Fibroblast of peridontal ligament (primary cell): Measurements from ENCODE around the gene SAMD13.

ENCODE experiments used
- DNase-seq: peaks from one replicate; pipeline ENCODE4 v3.0.0-alpha.2; 2010; ENCODE audit errors: extremely low read depth

The SAMD13 gene

DNA sequence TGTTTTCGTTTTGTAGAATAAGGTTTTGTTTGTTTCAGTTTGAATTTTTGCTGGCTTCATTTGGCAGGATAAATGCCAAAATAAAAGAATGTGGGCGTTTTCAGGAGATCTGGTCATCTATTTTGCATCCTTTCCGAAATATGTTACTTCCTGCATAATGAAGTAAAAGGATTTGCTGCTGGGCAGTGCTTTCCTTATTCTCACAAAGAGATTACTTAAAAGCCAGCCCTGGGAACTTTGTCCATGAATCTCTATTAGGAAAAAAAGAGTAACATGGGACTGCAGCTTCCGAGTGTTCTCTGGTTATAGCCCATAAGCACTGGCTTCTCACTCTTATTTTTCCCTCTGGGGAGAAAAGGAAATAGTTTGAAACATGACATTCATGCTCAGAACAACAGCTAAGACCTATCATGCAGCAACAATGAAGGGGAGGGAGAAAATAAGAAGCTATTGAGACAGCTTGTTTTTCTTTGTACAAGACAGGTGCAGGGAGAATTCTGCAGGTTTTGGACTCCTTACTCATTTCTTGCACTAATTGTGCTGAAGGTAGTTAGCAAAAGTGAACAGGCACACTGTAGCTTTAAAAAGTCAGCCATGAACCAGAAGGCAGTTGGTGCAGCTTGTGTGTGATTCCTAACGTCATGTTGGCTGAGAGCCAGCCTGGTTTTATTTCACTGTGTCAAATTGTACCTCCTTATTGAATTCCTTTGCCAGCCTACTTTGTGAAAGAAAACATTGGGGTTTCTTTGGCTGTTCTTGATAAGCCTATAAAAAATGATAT lies at the start of gene SAMD13:
Gene SAMD13, plus strand, starts transcription at position 705 of the 781 bp plus-strand sequence. CDS start 1,527 bp downstream, outside the sequence.
- DNase-seq: peak; percentile 71

DNA sequence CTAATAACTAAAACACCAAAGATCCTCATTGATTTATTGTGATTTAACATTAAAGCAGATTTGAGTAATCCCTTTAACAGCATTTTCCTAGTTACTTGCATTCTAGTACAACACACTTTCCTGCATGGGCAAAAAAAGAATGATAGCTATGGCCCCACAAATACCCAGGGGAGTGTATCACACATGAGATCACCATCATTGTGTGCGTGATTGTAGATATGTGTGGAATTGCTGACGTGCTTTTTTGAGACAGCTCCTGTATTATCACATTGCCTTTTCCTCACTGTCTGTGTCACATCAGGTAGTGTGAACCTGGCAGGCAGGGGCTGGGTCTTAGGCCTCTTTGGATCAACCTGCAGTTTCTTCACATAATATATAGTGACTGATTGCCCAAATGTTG lies 48.5 kb upstream of the SAMD13 start:
- DNase-seq: peak; percentile 59

DNA sequence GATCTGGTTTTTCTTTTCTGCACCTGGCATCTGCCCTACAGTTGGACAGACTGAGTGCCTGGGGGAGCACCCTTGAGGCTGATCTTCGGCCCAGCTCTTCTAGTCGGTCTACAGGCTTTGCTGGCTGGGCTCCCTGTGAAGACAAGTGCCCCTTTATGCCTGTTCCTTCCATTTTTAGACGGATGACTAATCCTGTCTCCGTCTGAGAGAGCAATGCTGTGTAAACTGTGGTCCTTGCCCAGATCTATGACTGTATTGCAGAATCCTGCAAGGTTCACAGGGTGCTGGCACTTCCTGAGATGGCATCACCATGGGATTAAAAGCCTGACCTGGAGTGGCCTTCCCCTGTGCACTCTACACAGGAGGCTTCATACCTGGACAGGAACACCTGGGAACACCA lies 47.6 kb upstream of the SAMD13 start:
- peak; percentile 89 for DNase-seq

GRCh38 chr1:84254703-84255238 lies 46.7 kb upstream of the SAMD13 start:
- no peak for DNase-seq

GRCh38 chr1:84255582-84255981 lies 45.9 kb upstream of the SAMD13 start:
- no peak for DNase-seq

DNA sequence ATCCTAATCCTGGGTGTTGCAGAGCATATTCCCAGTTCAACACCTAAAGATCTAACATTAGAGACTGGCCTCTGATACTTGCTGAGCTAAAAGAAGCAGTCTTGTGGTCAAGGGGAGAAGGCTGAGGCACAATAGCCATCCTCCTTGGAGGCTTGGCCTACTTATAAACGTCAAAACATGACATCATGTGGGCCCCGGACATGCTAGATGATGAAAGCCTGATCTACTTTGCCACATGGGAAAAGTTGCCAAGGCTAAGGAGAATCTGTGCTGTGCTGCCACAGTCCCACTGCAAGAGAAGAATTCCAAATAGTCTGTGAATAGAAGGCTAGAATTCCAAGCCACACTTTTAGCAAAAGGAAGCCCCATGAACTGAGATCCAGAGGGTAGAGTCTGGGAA lies 43.9 kb upstream of the SAMD13 start:
- DNase-seq: peak; percentile 22

DNA sequence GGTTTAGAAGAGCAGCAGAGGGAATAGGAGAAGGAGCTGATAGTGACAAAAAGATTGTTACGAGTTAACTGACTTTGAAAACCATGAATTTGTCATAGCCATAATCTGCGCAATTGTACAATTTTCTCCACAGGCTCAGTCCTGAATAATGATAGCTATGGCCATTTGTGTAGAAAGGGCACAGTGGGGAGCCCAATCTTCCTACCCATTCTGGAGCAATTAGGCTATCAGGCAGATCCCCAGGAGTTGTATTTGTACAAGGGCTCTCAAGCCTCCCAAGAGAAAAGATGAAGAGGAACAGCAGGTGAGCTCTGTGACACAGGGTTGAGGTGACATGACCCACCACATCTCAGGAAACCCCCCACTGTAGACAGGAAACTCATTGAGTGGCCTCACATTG lies 42.1 kb upstream of the SAMD13 start:
- no peak for DNase-seq

- DNase-seq: no peak
Measured at GRCh38 chr1:84259989-84260388, 41.5 kb upstream of the SAMD13 start.

GRCh38 chr1:84260852-84261518 lies 40.5 kb upstream of the SAMD13 start:
- DNase-seq: no peak

GRCh38 chr1:84264961-84265360 lies 36.5 kb upstream of the SAMD13 start:
- no peak for DNase-seq

DNA sequence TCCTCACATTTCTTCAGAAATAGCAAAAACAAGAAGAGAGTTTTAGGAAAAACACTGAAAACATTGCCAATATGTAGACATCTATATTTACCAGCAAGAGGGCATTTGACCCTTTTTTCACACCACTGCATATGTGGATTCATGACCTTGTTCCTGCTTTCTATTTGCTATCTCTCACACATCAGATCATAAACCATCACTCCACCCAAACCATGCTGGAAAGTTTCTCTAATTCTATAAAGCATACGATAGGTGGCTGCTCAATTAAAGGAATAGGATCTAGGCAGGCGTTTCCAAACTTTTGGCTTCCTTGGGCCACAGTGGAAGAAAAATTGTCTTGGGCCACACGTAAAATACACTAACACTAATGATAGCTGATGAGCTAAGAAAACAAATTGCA lies 35.6 kb upstream of the SAMD13 start:
- no peak for DNase-seq

DNA sequence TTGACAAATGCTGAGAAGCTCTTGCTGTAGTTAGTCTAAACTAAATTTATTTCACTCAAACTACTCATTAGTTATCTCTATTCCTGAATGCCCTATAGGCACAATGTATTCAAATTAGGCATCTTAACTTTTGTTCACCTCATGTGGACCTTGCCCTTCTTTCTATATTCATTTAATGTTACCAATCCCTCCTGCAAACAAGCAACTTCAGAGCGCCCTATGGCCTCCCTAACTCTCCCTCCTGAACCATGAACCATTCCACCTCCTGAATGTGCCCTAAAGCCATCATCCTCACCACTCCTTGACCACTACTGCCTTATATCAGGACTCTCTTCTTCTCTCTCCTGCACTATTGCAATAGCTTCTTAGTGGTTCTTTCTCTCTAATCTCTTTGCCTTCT lies 34.8 kb upstream of the SAMD13 start:
- DNase-seq: no peak

DNA sequence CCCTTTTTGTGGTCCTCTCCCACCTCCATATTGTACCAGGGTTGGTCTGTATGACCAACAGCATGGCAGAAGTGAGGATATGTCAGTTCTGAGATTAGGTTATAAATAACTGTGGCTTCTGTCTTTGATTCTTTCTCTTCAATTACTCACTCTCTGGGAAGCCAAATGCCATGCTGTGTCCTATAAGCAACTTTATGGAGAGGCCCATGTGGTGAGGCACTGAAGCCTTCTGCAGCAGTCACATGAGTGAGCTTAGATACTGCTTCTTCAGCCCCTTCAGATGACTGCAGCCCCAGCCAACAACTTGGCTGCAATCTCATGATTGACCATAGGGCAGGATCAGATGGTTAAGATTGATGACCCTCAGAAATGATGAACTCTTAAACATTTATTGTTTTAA lies 34.0 kb upstream of the SAMD13 start:
- DNase-seq: no peak

- DNase-seq: no peak
Measured at GRCh38 chr1:84268346-84268745, 33.2 kb upstream of the SAMD13 start.

DNA sequence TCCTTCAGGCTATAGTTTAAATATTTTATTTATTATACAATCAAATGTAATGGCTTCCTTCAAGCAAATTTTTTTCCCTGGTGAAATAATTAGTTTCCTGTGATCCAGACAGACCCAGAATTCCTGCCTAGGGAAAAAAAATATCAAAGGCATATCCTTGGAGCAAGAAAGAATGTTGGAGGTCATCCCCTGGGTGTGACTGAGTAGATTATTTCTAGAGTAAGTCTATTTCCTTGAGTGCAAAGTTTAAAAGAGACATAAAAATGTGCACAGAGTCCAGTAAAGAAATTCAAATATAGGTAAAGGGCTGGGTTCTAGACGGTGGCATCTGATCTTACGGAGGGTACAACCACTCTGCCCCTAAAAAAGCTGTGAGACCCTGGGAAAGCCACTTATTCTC lies 32.2 kb upstream of the SAMD13 start:
- DNase-seq: no peak

- DNase-seq: peak; percentile 67
Measured at GRCh38 chr1:84271441-84272151, 29.9 kb upstream of the SAMD13 start.

GRCh38 chr1:84272401-84272800 lies 29.1 kb upstream of the SAMD13 start:
- no peak for DNase-seq

- DNase-seq: no peak
Measured at GRCh38 chr1:84277343-84278059, 24.0 kb upstream of the SAMD13 start.

- DNase-seq: no peak
Measured at GRCh38 chr1:84278905-84279304, 22.6 kb upstream of the SAMD13 start.

DNA sequence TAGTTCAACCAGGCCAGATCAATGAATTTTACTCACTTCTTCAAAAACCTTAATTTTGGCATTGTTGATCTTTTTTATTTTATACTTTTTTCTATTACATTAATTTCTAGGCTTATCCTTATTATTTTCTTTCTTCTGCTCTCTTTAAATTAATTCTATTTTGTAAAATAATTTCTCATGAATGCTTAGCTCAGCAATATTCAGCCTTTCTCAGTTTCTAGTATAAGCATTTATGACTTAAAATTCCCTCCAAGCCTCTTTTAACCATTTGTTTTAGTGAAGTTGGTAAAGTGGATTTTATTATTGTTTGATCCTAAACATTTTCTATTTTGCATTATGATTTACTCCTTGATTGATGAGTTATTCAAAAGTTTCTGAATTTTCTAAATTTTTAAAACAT lies 20.6 kb upstream of the SAMD13 start:
- DNase-seq: no peak

- DNase-seq: no peak
Measured at GRCh38 chr1:84282780-84283333, 18.7 kb upstream of the SAMD13 start.

DNA sequence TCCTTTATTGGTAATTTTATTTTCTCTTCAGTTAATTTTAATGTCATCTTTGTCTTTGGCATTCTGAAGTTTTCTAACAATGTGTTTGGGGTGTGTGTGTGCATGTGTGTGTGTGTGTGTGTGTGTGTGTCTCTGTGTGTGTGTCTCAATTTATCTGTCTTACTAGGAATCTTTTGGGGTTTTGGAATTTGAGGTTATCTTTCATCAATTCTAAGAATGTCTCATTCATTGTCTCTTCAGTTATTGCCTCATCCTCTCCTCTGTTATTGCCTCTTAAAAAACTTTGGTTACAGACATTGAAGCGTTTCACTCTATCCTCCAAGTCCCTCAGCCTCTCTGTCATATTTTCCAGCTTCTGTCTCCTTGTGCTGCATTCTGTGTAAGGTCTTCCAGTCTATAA lies 18.1 kb upstream of the SAMD13 start:
- DNase-seq: no peak
